Measurements from ENCODE around the gene CST9.
"Not testable (repeated sequence)": the region's sequence is repeated elsewhere in the genome, so short reads cannot be mapped to it uniquely, and the experiment has no call there.

CST9 gene

GRCh38 chr20:23629017-23629541 is 23.4 kb upstream of the CST9 start:
- Histone ChIP-seq H3K4me3 (ENCODE audit: low read length) (no peak overlapping the region), H3K27me3 (replicated peaks; ENCODE audit: control insufficient read depth, insufficient read depth, low read length) (no peaks in the 10 kb centered on the region), H3K36me3 (ENCODE audit: control insufficient read depth, insufficient read depth, low read length, severe bottlenecking) (peaks cover 23% of the 10 kb centered on the region), H3K9me3 (ENCODE audit: control insufficient read depth, low read length) (peaks cover 5% of the 10 kb centered on the region), H3K4me1 (ENCODE audit: control insufficient read depth, insufficient read depth, low read length) (peaks cover 32% of the 10 kb centered on the region), H3K9ac (ENCODE audit: low read length) (no peak overlapping the region)
- DNase-seq (ENCODE audit: low read depth) = no peak

GRCh38 chr20:23628402-23629016 is 22.8 kb upstream of the CST9 start:
- no peaks in the 10 kb centered on the region for H3K27me3 ChIP-seq (replicated peaks; ENCODE audit: control insufficient read depth, insufficient read depth, low read length)
- H3K9ac ChIP-seq (ENCODE audit: low read length) = no peak overlapping the region
- no peak overlapping the region for H3K4me3 ChIP-seq (ENCODE audit: low read length)
- H3K36me3 ChIP-seq (ENCODE audit: control insufficient read depth, insufficient read depth, low read length, severe bottlenecking) = peaks cover 17% of the 10 kb centered on the region
- H3K4me1 ChIP-seq (ENCODE audit: control insufficient read depth, insufficient read depth, low read length) = peaks cover 38% of the 10 kb centered on the region
- peaks cover 5% of the 10 kb centered on the region for H3K9me3 ChIP-seq (ENCODE audit: control insufficient read depth, low read length)
- DNase-seq (ENCODE audit: low read depth) = no peak

GRCh38 chr20:23627501-23627900 is 21.8 kb upstream of the CST9 start:
- Histone ChIP-seq H3K4me1 (ENCODE audit: control insufficient read depth, insufficient read depth, low read length) (peaks cover 43% of the 10 kb centered on the region), H3K9ac (ENCODE audit: low read length) (no peak overlapping the region), H3K36me3 (ENCODE audit: control insufficient read depth, insufficient read depth, low read length, severe bottlenecking) (peaks cover 7% of the 10 kb centered on the region), H3K4me3 (ENCODE audit: low read length) (no peak overlapping the region), H3K27me3 (replicated peaks; ENCODE audit: control insufficient read depth, insufficient read depth, low read length) (no peaks in the 10 kb centered on the region), H3K9me3 (ENCODE audit: control insufficient read depth, low read length) (peaks cover 5% of the 10 kb centered on the region)
- DNase-seq (ENCODE audit: low read depth) = no peak

- no peaks in the 10 kb centered on the region for H3K36me3 ChIP-seq (ENCODE audit: control insufficient read depth, insufficient read depth, low read length, severe bottlenecking)
- peak; percentile 72 for DNase-seq (ENCODE audit: low read depth)
Measured at GRCh38 chr20:23626040-23626620, 20.4 kb upstream of the CST9 start.

GRCh38 chr20:23625236-23625964 is 19.7 kb upstream of the CST9 start:
- DNase-seq (ENCODE audit: low read depth) = no peak
- Histone ChIP-seq H3K9me3 (ENCODE audit: control insufficient read depth, low read length) (peaks cover 5% of the 10 kb centered on the region), H3K4me3 (ENCODE audit: low read length) (no peak overlapping the region), H3K36me3 (ENCODE audit: control insufficient read depth, insufficient read depth, low read length, severe bottlenecking) (no peaks in the 10 kb centered on the region), H3K27me3 (replicated peaks; ENCODE audit: control insufficient read depth, insufficient read depth, low read length) (no peaks in the 10 kb centered on the region), H3K9ac (ENCODE audit: low read length) (peak overlapping the region; percentile 1), H3K4me1 (ENCODE audit: control insufficient read depth, insufficient read depth, low read length) (peaks cover 50% of the 10 kb centered on the region)

More at GRCh38 chr20:23626040-23626620, 20.4 kb upstream of the CST9 start:
- H3K4me1 ChIP-seq (ENCODE audit: control insufficient read depth, insufficient read depth, low read length) = peaks cover 50% of the 10 kb centered on the region
- peaks cover 5% of the 10 kb centered on the region for H3K9me3 ChIP-seq (ENCODE audit: control insufficient read depth, low read length)
- no peaks in the 10 kb centered on the region for H3K27me3 ChIP-seq (replicated peaks; ENCODE audit: control insufficient read depth, insufficient read depth, low read length)
- H3K4me3 ChIP-seq (ENCODE audit: low read length) = no peak overlapping the region
- peak overlapping the region; percentile 1 for H3K9ac ChIP-seq (ENCODE audit: low read length)

GRCh38 chr20:23624324-23624691 is 18.6 kb upstream of the CST9 start:
- Histone ChIP-seq H3K9me3 (ENCODE audit: control insufficient read depth, low read length) (peaks cover 5% of the 10 kb centered on the region), H3K4me3 (ENCODE audit: low read length) (peak overlapping the region; percentile 9), H3K9ac (ENCODE audit: low read length) (peak overlapping the region; percentile 87), H3K4me1 (ENCODE audit: control insufficient read depth, insufficient read depth, low read length) (peaks cover 42% of the 10 kb centered on the region), H3K27me3 (replicated peaks; ENCODE audit: control insufficient read depth, insufficient read depth, low read length) (no peaks in the 10 kb centered on the region), H3K36me3 (ENCODE audit: control insufficient read depth, insufficient read depth, low read length, severe bottlenecking) (no peaks in the 10 kb centered on the region)
- peak; percentile 24 for DNase-seq (ENCODE audit: low read depth)

- H3K4me3 ChIP-seq (ENCODE audit: low read length) = peak overlapping the region; percentile 9
- DNase-seq (ENCODE audit: low read depth) = no peak
- peak overlapping the region; percentile 87 for H3K9ac ChIP-seq (ENCODE audit: low read length)
- no peaks in the 10 kb centered on the region for H3K27me3 ChIP-seq (replicated peaks; ENCODE audit: control insufficient read depth, insufficient read depth, low read length)
- no peaks in the 10 kb centered on the region for H3K36me3 ChIP-seq (ENCODE audit: control insufficient read depth, insufficient read depth, low read length, severe bottlenecking)
- H3K4me1 ChIP-seq (ENCODE audit: control insufficient read depth, insufficient read depth, low read length) = peaks cover 37% of the 10 kb centered on the region
- H3K9me3 ChIP-seq (ENCODE audit: control insufficient read depth, low read length) = peaks cover 5% of the 10 kb centered on the region
Measured at GRCh38 chr20:23623666-23624323, 18.1 kb upstream of the CST9 start.

- Histone ChIP-seq H3K27me3 (replicated peaks; ENCODE audit: control insufficient read depth, insufficient read depth, low read length) (no peaks in the 10 kb centered on the region), H3K9me3 (ENCODE audit: control insufficient read depth, low read length) (peaks cover 5% of the 10 kb centered on the region), H3K9ac (ENCODE audit: low read length) (peak overlapping the region; percentile 87), H3K4me1 (ENCODE audit: control insufficient read depth, insufficient read depth, low read length) (peaks cover 36% of the 10 kb centered on the region), H3K36me3 (ENCODE audit: control insufficient read depth, insufficient read depth, low read length, severe bottlenecking) (no peaks in the 10 kb centered on the region), H3K4me3 (ENCODE audit: low read length) (peak overlapping the region; percentile 69)
- peak; percentile 94 for DNase-seq (ENCODE audit: low read depth)
Measured at GRCh38 chr20:23622839-23623343, 17.2 kb upstream of the CST9 start.

GRCh38 chr20:23622401-23622800 is 16.7 kb upstream of the CST9 start:
- peaks cover 36% of the 10 kb centered on the region for H3K4me1 ChIP-seq (ENCODE audit: control insufficient read depth, insufficient read depth, low read length)
- H3K36me3 ChIP-seq (ENCODE audit: control insufficient read depth, insufficient read depth, low read length, severe bottlenecking); DNase-seq (ENCODE audit: low read depth); H3K9me3 ChIP-seq (ENCODE audit: control insufficient read depth, low read length); H3K27me3 ChIP-seq (replicated peaks; ENCODE audit: control insufficient read depth, insufficient read depth, low read length): not testable (repeated sequence)
- H3K9ac ChIP-seq (ENCODE audit: low read length) = peak overlapping the region; percentile 87
- H3K4me3 ChIP-seq (ENCODE audit: low read length) = peak overlapping the region; percentile 69

- not testable (repeated sequence) for H3K9me3 ChIP-seq (ENCODE audit: control insufficient read depth, low read length); H3K9ac ChIP-seq (ENCODE audit: low read length); H3K27me3 ChIP-seq (replicated peaks; ENCODE audit: control insufficient read depth, insufficient read depth, low read length); H3K36me3 ChIP-seq (ENCODE audit: control insufficient read depth, insufficient read depth, low read length, severe bottlenecking); DNase-seq (ENCODE audit: low read depth); H3K4me3 ChIP-seq (ENCODE audit: low read length)
- H3K4me1 ChIP-seq (ENCODE audit: control insufficient read depth, insufficient read depth, low read length) = peaks cover 29% of the 10 kb centered on the region
Measured at GRCh38 chr20:23620670-23621386, 15.1 kb upstream of the CST9 start.
